Natural killer cell (primary cell): ENCODE data around the gene MPST. TPM values are rescaled to one million over a fixed set of nuclear protein-coding genes. Genes with fewer than 3 reads are reported as not detected.

ENCODE experiments used
- ATAC-seq, 3 donors: fragments of 150-1000 bp in 2 of 3; fragments of 200-7000 bp in 1 of 3; cut with Tn5 transposase; 1 replicate in 1 of 3; 2 replicates in 2 of 3; pipeline ENCODE4 v1.10.0; 2021; ENCODE audit warnings: mild to moderate bottlenecking in 2 of 3, moderate library complexity in 2 of 3
- DNase-seq, 2 donors: peaks; one replicate each; pipeline versions ENCODE4 v3.0.0 to v3.0.0-alpha.2; 2013 to 2021; ENCODE audit warnings: mixed read lengths in 1 of 2
- H3K27ac ChIP-seq: one replicate; pipeline ENCODE4 v1.5.1; 2013; ENCODE audit warnings: mild to moderate bottlenecking, low read length
- H3K27me3 ChIP-seq: one replicate; pipeline ENCODE4 v1.6.1; 2013; ENCODE audit warnings: low read length; ENCODE audit not compliant: control insufficient read depth, insufficient read depth
- H3K36me3 ChIP-seq: one replicate; pipeline ENCODE4 v1.6.1; 2013; ENCODE audit warnings: low read length; ENCODE audit not compliant: control insufficient read depth, insufficient read depth
- H3K4me1 ChIP-seq: one replicate; pipeline ENCODE4 v1.6.1; 2013; ENCODE audit warnings: low read length; ENCODE audit not compliant: control insufficient read depth, insufficient read depth
- H3K4me3 ChIP-seq: one replicate; pipeline ENCODE4 v1.5.1; 2013; ENCODE audit warnings: low read length
- H3K9me3 ChIP-seq: one replicate; pipeline ENCODE4 v1.6.1; 2013; ENCODE audit warnings: low read length; ENCODE audit not compliant: control insufficient read depth, insufficient read depth
- H3K27ac Mint-ChIP-seq, 2 donors: one replicate each; pipeline ENCODE4 v1.8.0; 2022; ENCODE audit warnings: mild to moderate bottlenecking in 2 of 2, mixed read lengths in 2 of 2, moderate library complexity in 1 of 2
- H3K27me3 Mint-ChIP-seq, 2 donors: one replicate each; pipeline ENCODE4 v1.8.0; 2022; ENCODE audit warnings: low read depth in 2 of 2, mixed read lengths in 2 of 2
- H3K36me3 Mint-ChIP-seq: one replicate; pipeline ENCODE4 v1.8.0; 2022; ENCODE audit warnings: mixed read lengths
- H3K4me1 Mint-ChIP-seq, 2 donors: one replicate each; pipeline ENCODE4 v1.8.0; 2022; ENCODE audit warnings: mixed read lengths in 2 of 2
- H3K4me3 Mint-ChIP-seq: one replicate; pipeline ENCODE4 v1.8.0; 2022; ENCODE audit warnings: mild to moderate bottlenecking, moderate library complexity, mixed read lengths
- H3K9me3 Mint-ChIP-seq, 2 donors: one replicate each; pipeline ENCODE4 v1.8.0; 2022; ENCODE audit warnings: mixed read lengths in 2 of 2
- WGBS: methylation state at CpG from one replicate; pipeline ENCODE4 v1.1.7; 2013; ENCODE audit warnings: missing lambda C conversion rate; ENCODE audit not compliant: insufficient coverage; 5-methylcytosine and 5-hydroxymethylcytosine counted together
- intact Hi-C: fragments of 100-400 bp; cut with micrococcal nuclease; formaldehyde crosslinking; loops from one replicate; pipeline ENCODE4 v1.14.2; 2022
- total RNA-seq, 4 donors: library from RNA; stranded (reverse); fragments of 120-200 nt in 1 of 4; gene quantifications; one replicate each; pipeline versions ENCODE4 v1.2.3 to v1.2.4, GENCODE V29; 2013 to 2022
- TF ChIP-seq, protein P1 (sequence below): fragments of 200-600 bp; IDR thresholded peaks from one replicate; pipeline ENCODE4 v1.8.0; 2022; ENCODE audit warnings: antibody characterized with exemption

The MPST gene
- total RNA-seq, 3 donors from 2014 or later (not counting 1 experiment from before 2014, with no cell fraction given) = 21.4 to 23.9 (median 22.9) TPM

DNA sequence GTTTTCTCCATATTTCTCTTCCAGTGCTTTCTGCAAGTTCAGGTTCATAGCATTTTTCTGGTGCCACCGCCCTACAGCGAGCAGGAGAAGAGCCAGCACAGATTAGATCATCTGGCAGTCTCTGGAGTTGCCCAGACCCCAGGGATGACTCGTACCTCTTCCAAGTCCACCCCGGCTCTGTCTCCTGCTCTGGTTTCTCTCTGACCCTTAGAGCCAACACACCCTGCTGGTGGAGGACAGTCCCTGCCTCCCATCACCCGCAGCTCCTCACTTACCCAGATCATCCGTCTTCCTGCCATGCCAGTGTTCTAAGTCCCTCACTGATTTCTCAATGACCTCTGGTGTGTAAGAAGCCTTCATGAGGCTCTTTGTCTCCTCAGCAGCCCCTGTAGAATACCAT, 28.3 kb upstream of the MPST start:
- no peaks in the 10 kb centered on the region for H3K4me1 ChIP-seq
- H3K27me3 ChIP-seq = peaks cover 10% of the 10 kb centered on the region
- 76% methylated on average over 6 of the region's 6 CpGs for WGBS
- H3K4me3 Mint-ChIP-seq = no peak overlapping the region
- no peaks in the 10 kb centered on the region for H3K36me3 Mint-ChIP-seq
- H3K27me3 Mint-ChIP-seq = peaks cover 30 to 37% of the 10 kb centered on the region in 2 donors
- no peak for ATAC-seq
- H3K27ac Mint-ChIP-seq = no peak overlapping the region
- no peaks in the 10 kb centered on the region for H3K4me1 Mint-ChIP-seq
- no peak overlapping the region for H3K4me3 ChIP-seq
- no peaks in the 10 kb centered on the region for H3K36me3 ChIP-seq
- intact Hi-C loops = no loop called here
- peaks cover 2% of the 10 kb centered on the region for H3K9me3 ChIP-seq
- TF ChIP-seq, protein P1, sequence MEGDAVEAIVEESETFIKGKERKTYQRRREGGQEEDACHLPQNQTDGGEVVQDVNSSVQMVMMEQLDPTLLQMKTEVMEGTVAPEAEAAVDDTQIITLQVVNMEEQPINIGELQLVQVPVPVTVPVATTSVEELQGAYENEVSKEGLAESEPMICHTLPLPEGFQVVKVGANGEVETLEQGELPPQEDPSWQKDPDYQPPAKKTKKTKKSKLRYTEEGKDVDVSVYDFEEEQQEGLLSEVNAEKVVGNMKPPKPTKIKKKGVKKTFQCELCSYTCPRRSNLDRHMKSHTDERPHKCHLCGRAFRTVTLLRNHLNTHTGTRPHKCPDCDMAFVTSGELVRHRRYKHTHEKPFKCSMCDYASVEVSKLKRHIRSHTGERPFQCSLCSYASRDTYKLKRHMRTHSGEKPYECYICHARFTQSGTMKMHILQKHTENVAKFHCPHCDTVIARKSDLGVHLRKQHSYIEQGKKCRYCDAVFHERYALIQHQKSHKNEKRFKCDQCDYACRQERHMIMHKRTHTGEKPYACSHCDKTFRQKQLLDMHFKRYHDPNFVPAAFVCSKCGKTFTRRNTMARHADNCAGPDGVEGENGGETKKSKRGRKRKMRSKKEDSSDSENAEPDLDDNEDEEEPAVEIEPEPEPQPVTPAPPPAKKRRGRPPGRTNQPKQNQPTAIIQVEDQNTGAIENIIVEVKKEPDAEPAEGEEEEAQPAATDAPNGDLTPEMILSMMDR = no peak
- peaks cover 0 to 1% of the 10 kb centered on the region in 2 donors for H3K9me3 Mint-ChIP-seq
- H3K27ac ChIP-seq = no peak overlapping the region
- DNase-seq = no peak

DNA sequence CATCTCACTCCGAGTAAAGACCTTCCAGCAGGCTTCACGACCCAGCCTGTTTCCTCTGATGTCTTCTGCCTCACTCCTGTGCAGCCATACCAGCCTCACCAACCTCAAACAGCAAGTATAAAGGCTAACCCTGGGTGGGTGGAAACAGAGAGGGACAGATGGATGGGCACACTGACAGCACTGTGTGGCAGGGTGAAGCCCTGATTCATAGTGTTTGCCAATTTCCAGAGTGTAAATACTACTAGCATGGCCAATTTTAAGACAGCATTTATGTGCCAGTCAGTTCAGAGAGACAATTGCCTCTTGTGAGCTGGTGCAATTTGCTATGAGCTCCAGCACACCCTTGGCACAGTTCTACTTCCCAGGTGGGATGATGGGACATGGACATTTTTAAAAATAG, 21.8 kb upstream of the MPST start:
- TF ChIP-seq, protein P1 = no peak

DNA sequence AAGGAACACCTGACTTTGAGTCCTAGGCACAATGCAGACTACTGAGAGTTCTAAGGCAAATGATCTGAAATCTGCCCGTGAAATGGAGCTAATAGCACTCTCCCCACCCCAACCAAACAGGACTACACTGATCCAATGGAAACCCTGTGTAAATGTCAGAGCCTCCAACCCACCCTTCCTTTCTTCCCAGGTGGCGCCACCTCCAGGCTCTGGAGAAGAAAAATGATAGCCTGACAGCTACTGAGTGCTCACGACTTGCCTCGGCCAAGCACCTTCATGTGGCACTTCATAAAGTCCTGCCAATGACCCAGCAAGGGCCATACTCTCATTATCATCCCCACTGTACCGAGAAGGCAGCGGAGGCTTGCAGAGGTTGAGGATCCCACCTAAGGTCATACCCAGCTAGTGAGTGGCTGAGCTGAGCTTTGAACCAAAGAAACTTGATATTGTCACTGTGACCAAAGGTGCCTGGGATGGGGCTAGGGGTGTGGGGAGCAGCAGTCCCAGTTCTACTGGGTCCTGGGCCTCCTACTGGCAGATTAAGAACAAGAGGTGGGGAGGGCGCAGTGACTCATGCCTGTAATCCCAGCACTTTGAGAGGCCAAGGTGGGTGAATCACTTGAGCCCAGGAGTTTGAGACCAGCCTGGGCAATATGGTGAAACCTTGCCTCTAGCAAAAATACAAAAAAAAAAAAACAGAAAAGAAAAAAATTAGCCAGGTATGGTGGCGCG, 20.8 kb upstream of the MPST start:
- Mint-ChIP-seq H3K4me1 (no peaks in the 10 kb centered on the region), H3K4me3 (no peak overlapping the region), H3K27ac (no peak overlapping the region), H3K36me3 (no peaks in the 10 kb centered on the region), H3K9me3 (no peaks in the 10 kb centered on the region), H3K27me3 (peaks cover 7 to 12% of the 10 kb centered on the region in 2 donors)
- Histone ChIP-seq H3K27ac (no peak overlapping the region), H3K27me3 (no peaks in the 10 kb centered on the region), H3K4me3 (no peak overlapping the region), H3K36me3 (no peaks in the 10 kb centered on the region), H3K4me1 (no peaks in the 10 kb centered on the region), H3K9me3 (no peaks in the 10 kb centered on the region)
- TF ChIP-seq, protein P1 = no peak
- WGBS = 83% methylated on average over 9 of the region's 9 CpGs
- ATAC-seq (no peak), DNase-seq (no peak)
- intact Hi-C loops = no loop called here

More for the DNA sequence above, 21.8 kb upstream of the MPST start:
- H3K27me3 ChIP-seq = no peaks in the 10 kb centered on the region
- 72% methylated on average over 2 of the region's 2 CpGs for WGBS
- H3K9me3 ChIP-seq = no peaks in the 10 kb centered on the region
- H3K27ac ChIP-seq = no peak overlapping the region
- intact Hi-C loops = no loop called here
- H3K4me3 Mint-ChIP-seq = no peak overlapping the region
- H3K9me3 Mint-ChIP-seq = no peaks in the 10 kb centered on the region
- H3K27me3 Mint-ChIP-seq = peaks cover 14 to 15% of the 10 kb centered on the region in 2 donors
- H3K4me3 ChIP-seq = no peak overlapping the region
- no peak overlapping the region for H3K27ac Mint-ChIP-seq
- no peaks in the 10 kb centered on the region for H3K4me1 ChIP-seq
- no peaks in the 10 kb centered on the region for H3K4me1 Mint-ChIP-seq
- H3K36me3 ChIP-seq = no peaks in the 10 kb centered on the region
- no peak for DNase-seq
- H3K36me3 Mint-ChIP-seq = no peaks in the 10 kb centered on the region
- ATAC-seq = no peak

DNA sequence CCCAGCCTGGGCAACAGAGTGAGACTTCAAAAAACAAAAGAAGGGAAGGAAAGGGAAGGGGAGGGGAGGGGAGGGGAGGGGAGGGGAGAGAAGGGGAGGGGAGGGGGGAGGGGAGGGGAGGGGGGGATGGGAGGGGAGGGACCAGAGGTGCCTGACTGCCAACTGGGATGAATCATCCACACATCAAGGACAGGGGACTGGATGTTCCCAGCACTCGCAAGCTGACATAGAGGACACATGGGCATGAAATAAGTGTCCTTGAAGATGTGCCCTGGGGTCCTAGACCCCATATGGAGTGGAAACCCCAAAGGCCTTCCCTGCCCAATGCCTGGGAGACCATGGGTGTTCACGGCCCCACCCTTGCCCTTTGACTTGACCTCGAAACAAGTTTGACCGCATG, 20.1 kb upstream of the MPST start:
- H3K4me3 ChIP-seq = no peak overlapping the region
- no peaks in the 10 kb centered on the region for H3K36me3 ChIP-seq
- no peak overlapping the region for H3K4me3 Mint-ChIP-seq
- no peaks in the 10 kb centered on the region for H3K27me3 ChIP-seq
- intact Hi-C loops = no loop called here
- no peaks in the 10 kb centered on the region for H3K4me1 Mint-ChIP-seq
- H3K36me3 Mint-ChIP-seq = no peaks in the 10 kb centered on the region
- no peaks in the 10 kb centered on the region for H3K9me3 ChIP-seq
- no peak for ATAC-seq
- WGBS = 92% methylated on average over 4 of the region's 4 CpGs
- no peaks in the 10 kb centered on the region for H3K9me3 Mint-ChIP-seq
- H3K27me3 Mint-ChIP-seq = peaks cover 5 to 15% of the 10 kb centered on the region in 2 donors
- no peak overlapping the region for H3K27ac ChIP-seq
- no peak for DNase-seq
- no peak overlapping the region for H3K27ac Mint-ChIP-seq
- TF ChIP-seq, protein P1 = no peak
- no peaks in the 10 kb centered on the region for H3K4me1 ChIP-seq
